H9 (cell line): ENCODE measurements around the gene MFSD1. TPM values are rescaled to one million over a fixed set of nuclear protein-coding genes. Genes with fewer than 3 reads are reported as not detected.
A peak's percentile ranks its signal among the peaks of the same experiment; 100 is the strongest.
"Not testable (repeated sequence)": the region's sequence is repeated elsewhere in the genome, so short reads cannot be mapped to it uniquely, and the experiment has no call there.

Source experiments
- DNase-seq: peaks from one replicate; pipeline ENCODE4 v3.0.0-alpha.2; 2017
- H2AFZ ChIP-seq: one replicate; pipeline ENCODE4 v1.6.1; 2013; ENCODE audit warnings: mild to moderate bottlenecking, low read length, control low read depth, moderate library complexity
- H2AK5ac ChIP-seq: 2 replicates; pipeline ENCODE4 v1.6.1; 2013; ENCODE audit warnings: low read length, control low read depth, mixed read lengths; ENCODE audit not compliant: insufficient read length
- H2BK120ac ChIP-seq: one replicate; pipeline ENCODE4 v1.6.1; 2013; ENCODE audit warnings: low read depth, mild to moderate bottlenecking, low read length, control low read depth, inconsistent platforms; ENCODE audit not compliant: poor library complexity, severe bottlenecking
- H2BK12ac ChIP-seq: 2 replicates; pipeline ENCODE4 v1.6.1; 2013; ENCODE audit warnings: low read length, control low read depth, mixed read lengths, low read depth; ENCODE audit not compliant: insufficient read length
- H2BK15ac ChIP-seq: 2 replicates; pipeline ENCODE4 v1.6.1; 2013; ENCODE audit warnings: low read depth, low read length, control low read depth
- H2BK20ac ChIP-seq: one replicate; pipeline ENCODE4 v1.6.1; 2013; ENCODE audit warnings: low read depth, mild to moderate bottlenecking, low read length, control low read depth, inconsistent platforms; ENCODE audit not compliant: poor library complexity, severe bottlenecking
- H2BK5ac ChIP-seq: 2 replicates; pipeline ENCODE4 v1.6.1; 2013; ENCODE audit warnings: low read length, control low read depth, mixed read lengths; ENCODE audit not compliant: insufficient read length
- H3K14ac ChIP-seq: 2 replicates; pipeline ENCODE4 v1.6.1; 2013; ENCODE audit warnings: low read length, control low read depth; ENCODE audit not compliant: insufficient read depth
- H3K18ac ChIP-seq: 2 replicates; pipeline ENCODE4 v1.6.1; 2013; ENCODE audit warnings: low read depth, mild to moderate bottlenecking, mixed read lengths, low read length, control low read depth; ENCODE audit not compliant: insufficient read length
- H3K23ac ChIP-seq: 2 replicates; pipeline ENCODE4 v1.6.1; 2013; ENCODE audit warnings: low read length, control low read depth, mixed read lengths, low read depth; ENCODE audit not compliant: insufficient read length
- H3K23me2 ChIP-seq: 2 replicates; pipeline ENCODE4 v1.6.1; 2013; ENCODE audit warnings: low read depth, mild to moderate bottlenecking, mixed read lengths, low read length, control low read depth; ENCODE audit not compliant: insufficient read length, poor library complexity, severe bottlenecking
- H3K27ac ChIP-seq: 2 replicates; pipeline ENCODE4 v1.5.1; 2013; ENCODE audit warnings: low read length, control low read depth, mixed read lengths, low read depth; ENCODE audit not compliant: insufficient read length
- H3K27me3 ChIP-seq: 2 replicates; pipeline ENCODE4 v1.6.1; 2013; ENCODE audit warnings: low read length, control low read depth, inconsistent platforms; ENCODE audit not compliant: insufficient read depth
- H3K4ac ChIP-seq: 2 replicates; pipeline ENCODE4 v1.6.1; 2013; ENCODE audit warnings: low read depth, mild to moderate bottlenecking, control low read depth, inconsistent platforms, low read length, moderate library complexity
- H3K4me1 ChIP-seq: 2 replicates; pipeline ENCODE4 v1.6.1; 2013; ENCODE audit warnings: low read length, control low read depth, inconsistent platforms; ENCODE audit not compliant: insufficient read depth
- H3K4me2 ChIP-seq: 2 replicates; pipeline ENCODE4 v1.6.1; 2013; ENCODE audit warnings: low read length, control low read depth, mixed read lengths; ENCODE audit not compliant: insufficient read length, insufficient read depth
- H3K56ac ChIP-seq: 2 replicates; pipeline ENCODE4 v1.6.1; 2013; ENCODE audit warnings: low read depth, mild to moderate bottlenecking, mixed read lengths, low read length, control low read depth; ENCODE audit not compliant: insufficient read length
- H3K79me1 ChIP-seq: 2 replicates; pipeline ENCODE4 v1.6.1; 2013; ENCODE audit warnings: low read depth, mild to moderate bottlenecking, moderate library complexity, low read length, control low read depth, inconsistent platforms; ENCODE audit not compliant: insufficient read depth, poor library complexity, severe bottlenecking
- H3K79me2 ChIP-seq: 2 replicates; pipeline ENCODE4 v1.6.1; 2013; ENCODE audit warnings: low read length, control low read depth, inconsistent platforms; ENCODE audit not compliant: insufficient read depth
- H3K9ac ChIP-seq: 2 replicates; pipeline ENCODE4 v1.6.1; 2013; ENCODE audit warnings: low read length, control low read depth, mixed read lengths; ENCODE audit not compliant: insufficient read length; ENCODE audit errors: extremely low read depth
- H3K9me3 ChIP-seq: one replicate; pipeline ENCODE4 v1.6.1; 2013; ENCODE audit warnings: low read depth, low read length, inconsistent platforms; ENCODE audit not compliant: control insufficient read depth
- H3T11ph ChIP-seq: one replicate; pipeline ENCODE4 v1.6.1; 2013; ENCODE audit warnings: mild to moderate bottlenecking, low read length, control low read depth, inconsistent platforms
- H4K20me1 ChIP-seq: one replicate; pipeline ENCODE4 v1.6.1; 2013; ENCODE audit not compliant: control insufficient read depth, insufficient read length, insufficient read depth
- H4K5ac ChIP-seq: 2 replicates; pipeline ENCODE4 v1.6.1; 2013; ENCODE audit warnings: low read depth, mild to moderate bottlenecking, mixed read lengths, low read length, control low read depth; ENCODE audit not compliant: insufficient read length
- H4K8ac ChIP-seq: replicated peaks from 2 replicates; pipeline ENCODE4 v1.6.1; 2013; ENCODE audit warnings: low read length, control low read depth, mixed read lengths, low read depth; ENCODE audit not compliant: insufficient read length
- H4K91ac ChIP-seq: 2 replicates; pipeline ENCODE4 v1.6.1; 2013; ENCODE audit warnings: low read depth, mild to moderate bottlenecking, moderate library complexity, mixed read lengths, low read length, control low read depth; ENCODE audit not compliant: insufficient read length
- H3K27ac Mint-ChIP-seq, 3 experiments: 2 replicates in 2 of 3; 3 replicates in 1 of 3; pipeline ENCODE4 v1.8.0; 2020 to 2021; ENCODE audit warnings: mixed read lengths in 3 of 3, mild to moderate bottlenecking in 1 of 3, moderate library complexity in 1 of 3
- H3K27me3 Mint-ChIP-seq: 2 replicates; pipeline ENCODE4 v1.8.0; 2021; ENCODE audit warnings: low read depth, mild to moderate bottlenecking, moderate library complexity, mixed read lengths
- H3K36me3 Mint-ChIP-seq, 3 experiments: 2 replicates in 2 of 3; 3 replicates in 1 of 3; pipeline ENCODE4 v1.8.0; 2020 to 2021; ENCODE audit warnings: low read depth in 3 of 3, mixed read lengths in 3 of 3; ENCODE audit not compliant: insufficient read depth in 1 of 3
- H3K4me1 Mint-ChIP-seq, 2 experiments: 2 replicates each; pipeline ENCODE4 v1.8.0; 2020; ENCODE audit warnings: mixed read lengths in 2 of 2
- H3K4me3 Mint-ChIP-seq, 2 experiments: 2 replicates in 1 of 2; 3 replicates in 1 of 2; pipeline ENCODE4 v1.8.0; 2020 to 2021; ENCODE audit warnings: mild to moderate bottlenecking in 2 of 2, mixed read lengths in 2 of 2, moderate library complexity in 1 of 2
- H3K9me3 Mint-ChIP-seq, 2 experiments: 2 replicates in 1 of 2; 3 replicates in 1 of 2; pipeline ENCODE4 v1.8.0; 2020; ENCODE audit warnings: mild to moderate bottlenecking in 2 of 2, mixed read lengths in 2 of 2, moderate library complexity in 1 of 2
- WGBS: extraction: QIAGEN DNeasy Blood & Tissue Kit; methylation state at CpG from one replicate; pipeline ENCODE4 v1.1.7; 2013; ENCODE audit warnings: missing lambda C conversion rate, low lambda C conversion rate, mixed read lengths; ENCODE audit not compliant: insufficient read length; ENCODE audit errors: extremely low coverage; 5-methylcytosine and 5-hydroxymethylcytosine counted together
- total RNA-seq: library from RNA; stranded (reverse); gene quantifications from 2 replicates; pipeline ENCODE4 v1.2.1, GENCODE V29; 2021
- TF ChIP-seq, protein P1 (sequence below): fragments of 200-600 bp; sonication (generic); conservative IDR thresholded peaks from 3 replicates; pipeline ENCODE4 v1.8.0; 2021; ENCODE audit warnings: antibody characterized with exemption, mild to moderate bottlenecking

The MFSD1 gene
- total RNA-seq, 1 experiment from 2014 or later = 9.5 TPM

DNA sequence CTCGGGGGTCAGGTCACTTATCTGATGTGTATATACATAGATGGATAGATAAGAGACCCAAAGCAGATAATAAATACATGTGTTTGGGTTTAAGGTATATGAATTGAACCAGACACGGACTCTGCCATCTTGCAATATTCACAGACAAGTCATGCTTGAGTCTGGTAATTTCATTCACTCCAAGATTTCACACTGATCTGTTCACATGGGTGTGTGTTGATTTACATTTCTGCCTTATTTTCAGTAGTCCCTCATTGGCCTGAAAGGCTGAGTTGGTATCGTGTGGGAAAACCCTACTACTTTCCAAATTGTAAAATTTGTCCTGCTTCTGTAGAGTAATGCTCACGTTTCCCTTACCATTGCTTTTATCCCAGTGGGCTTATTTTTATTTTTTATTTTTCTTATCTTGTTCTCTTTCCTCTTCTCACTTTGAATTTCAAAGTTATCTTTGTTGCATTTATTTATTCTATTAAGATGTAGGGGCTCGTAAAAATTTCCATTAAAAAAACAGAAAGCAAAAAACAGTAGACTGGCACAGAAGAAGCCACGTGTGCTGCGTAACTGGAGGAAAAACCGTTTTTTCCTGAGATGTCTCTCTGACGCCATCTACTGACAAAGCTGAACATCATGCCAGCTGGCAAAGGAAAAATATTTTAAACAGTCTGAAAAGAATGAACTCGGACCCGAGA is 10.8 kb upstream of the MFSD1 start:
- no CpG with 5 or more reads among the region's 11 CpGs for WGBS
- TF ChIP-seq, protein P1, sequence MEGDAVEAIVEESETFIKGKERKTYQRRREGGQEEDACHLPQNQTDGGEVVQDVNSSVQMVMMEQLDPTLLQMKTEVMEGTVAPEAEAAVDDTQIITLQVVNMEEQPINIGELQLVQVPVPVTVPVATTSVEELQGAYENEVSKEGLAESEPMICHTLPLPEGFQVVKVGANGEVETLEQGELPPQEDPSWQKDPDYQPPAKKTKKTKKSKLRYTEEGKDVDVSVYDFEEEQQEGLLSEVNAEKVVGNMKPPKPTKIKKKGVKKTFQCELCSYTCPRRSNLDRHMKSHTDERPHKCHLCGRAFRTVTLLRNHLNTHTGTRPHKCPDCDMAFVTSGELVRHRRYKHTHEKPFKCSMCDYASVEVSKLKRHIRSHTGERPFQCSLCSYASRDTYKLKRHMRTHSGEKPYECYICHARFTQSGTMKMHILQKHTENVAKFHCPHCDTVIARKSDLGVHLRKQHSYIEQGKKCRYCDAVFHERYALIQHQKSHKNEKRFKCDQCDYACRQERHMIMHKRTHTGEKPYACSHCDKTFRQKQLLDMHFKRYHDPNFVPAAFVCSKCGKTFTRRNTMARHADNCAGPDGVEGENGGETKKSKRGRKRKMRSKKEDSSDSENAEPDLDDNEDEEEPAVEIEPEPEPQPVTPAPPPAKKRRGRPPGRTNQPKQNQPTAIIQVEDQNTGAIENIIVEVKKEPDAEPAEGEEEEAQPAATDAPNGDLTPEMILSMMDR = peak; percentile 90
- Mint-ChIP-seq H3K36me3 (no peaks in the 10 kb centered on the region), H3K4me1 (peaks cover 4 to 5% of the 10 kb centered on the region in 2 experiments; a peak in 3 of 4 replicates), H3K27ac (no peak overlapping the region), H3K4me3 (no peak overlapping the region), H3K27me3 (peaks cover 6% of the 10 kb centered on the region), H3K9me3 (no peaks in the 10 kb centered on the region; a peak in 1 of 5 replicates)
- Histone ChIP-seq H3K9ac (no peak overlapping the region), H3K14ac (no peak overlapping the region), H4K8ac (no peak overlapping the region), H3K4ac (no peak overlapping the region), H2BK15ac (no peak overlapping the region), H3K27me3 (no peaks in the 10 kb centered on the region), H4K91ac (no peak overlapping the region), H2BK20ac (no peak overlapping the region), H3K56ac (no peak overlapping the region), H3K23ac (no peak overlapping the region), H3K18ac (no peak overlapping the region), H2BK120ac (no peak overlapping the region), H4K20me1 (no peaks in the 10 kb centered on the region), H3T11ph (no peak overlapping the region), H3K79me1 (no peaks in the 10 kb centered on the region), H3K27ac (no peak overlapping the region), H2AFZ (peak overlapping the region; percentile 62), H3K23me2 (no peaks in the 10 kb centered on the region), H3K4me1 (no peaks in the 10 kb centered on the region), H2AK5ac (no peak overlapping the region), H2BK5ac (no peak overlapping the region), H3K79me2 (no peaks in the 10 kb centered on the region), H2BK12ac (no peak overlapping the region), H4K5ac (no peak overlapping the region), H3K4me2 (no peak overlapping the region), H3K9me3 (no peaks in the 10 kb centered on the region)
- DNase-seq = no peak

DNA sequence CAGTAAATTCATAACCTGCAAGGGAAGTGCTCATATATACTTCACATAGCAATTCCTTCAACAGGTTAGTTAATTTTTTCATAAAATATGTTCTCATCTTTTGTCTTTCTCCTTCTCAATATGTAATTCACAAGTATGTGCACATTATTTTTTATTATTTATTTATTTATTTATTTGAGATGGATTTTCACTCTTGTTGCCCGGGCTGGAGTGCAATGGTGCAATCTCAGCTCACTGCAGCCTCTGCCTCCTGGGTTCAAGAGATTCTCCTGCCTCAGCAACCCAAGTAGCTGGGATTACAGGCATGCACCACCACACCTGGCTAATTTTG is 10.3 kb upstream of the MFSD1 start:
- H3K23me2 ChIP-seq, H3K36me3 Mint-ChIP-seq, H2AK5ac ChIP-seq, H2AFZ ChIP-seq, H3K18ac ChIP-seq, H4K8ac ChIP-seq, H3K27me3 Mint-ChIP-seq, H3K9ac ChIP-seq, H3K9me3 ChIP-seq, H3K27me3 ChIP-seq, H3K9me3 Mint-ChIP-seq, H3K4me1 ChIP-seq, H2BK120ac ChIP-seq, H2BK15ac ChIP-seq, H3K4ac ChIP-seq, DNase-seq, H3K4me1 Mint-ChIP-seq, H3K56ac ChIP-seq, H3K27ac Mint-ChIP-seq, H4K91ac ChIP-seq, H3K14ac ChIP-seq, H2BK20ac ChIP-seq, H3K4me3 Mint-ChIP-seq, H3K23ac ChIP-seq, H3K79me2 ChIP-seq, H2BK12ac ChIP-seq, H3K79me1 ChIP-seq, H3T11ph ChIP-seq, H4K5ac ChIP-seq, H3K27ac ChIP-seq, H4K20me1 ChIP-seq, H3K4me2 ChIP-seq, H2BK5ac ChIP-seq: not testable (repeated sequence)
- no CpG with 5 or more reads among the region's 1 CpG for WGBS
